HCT116 (cell line): Measurements from ENCODE around the gene GAB2. TPM values are rescaled to one million over a fixed set of nuclear protein-coding genes. Genes with fewer than 3 reads are reported as not detected.

Experiments used
- ATAC-seq: fragments of 200-7000 bp; cut with Tn5 transposase; 2 replicates; pipeline ENCODE4 v1.9.1; 2020; ENCODE audit warnings: mild to moderate bottlenecking, moderate library complexity
- BruUV-seq: library from RNA; stranded (reverse); fragments of 400-500 nt; replicated peaks from 2 replicates; lab custom pipeline; 2021; lab: Mats Ljungman, UMichigan
- CTCF ChIA-PET: fragments of 300-600 bp; sonication (Branson Sonifier 250); formaldehyde crosslinking; loops from one replicate; lab custom pipeline; 2021; ENCODE audit warnings: antibody characterized with exemption; lab: Charles Lee
- POLR2A ChIA-PET: fragments of 300-600, 350-600 bp; sonication (Branson Sonifier 250); formaldehyde crosslinking; loops from one replicate; lab custom pipeline; 2021; ENCODE audit warnings: antibody characterized with exemption; lab: Charles Lee
- RAD21 ChIA-PET, 2 experiments: fragments of 300-600 bp; sonication (Branson Sonifier 250); formaldehyde crosslinking; loops; one replicate each; lab custom pipeline; 2023; ENCODE audit warnings: low total read pairs in 2 of 2; ENCODE audit not compliant: uncharacterized antibody in 2 of 2, unreplicated experiment in 2 of 2, low non-redundant PET in 1 of 2; lab: Charles Lee
- DNase-seq: peaks from one replicate; pipeline ENCODE4 v3.0.0-alpha.2; 2010; ENCODE audit warnings: low read depth, low spot score
- H2AFZ ChIP-seq: fragments of 200-600 bp; shearing (Covaris generic), sonication (generic); 2 replicates; pipeline ENCODE4 v1.6.1; 2017; ENCODE audit warnings: low read depth, mixed run types, mixed read lengths, antibody characterized with exemption, low read length; ENCODE audit not compliant: poor library complexity, severe bottlenecking
- H3K27ac ChIP-seq: 2 replicates; pipeline ENCODE4 v1.5.1; 2012; ENCODE audit warnings: low read depth, low read length
- H3K27me3 ChIP-seq: fragments of 200-600 bp; sonication (generic); 2 replicates; pipeline ENCODE4 v1.6.1; 2016; ENCODE audit warnings: mixed run types, low read length, mixed read lengths; ENCODE audit not compliant: insufficient read depth
- H3K36me3 ChIP-seq, 2 experiments: fragments of 200-500 bp in 1 of 2; fragments of 200-600 bp in 1 of 2; sonication (Bioruptor generic) in 1 of 2; sonication (generic) in 1 of 2; 2 replicates each; pipeline versions ENCODE4 v1.5.1 to v1.6.1; 2014 to 2016; ENCODE audit warnings: low read length in 2 of 2, inconsistent platforms in 1 of 2, mixed read lengths in 1 of 2, mixed run types in 1 of 2; ENCODE audit not compliant: insufficient read depth in 2 of 2, control insufficient read depth in 1 of 2
- H3K4me1 ChIP-seq, 2 experiments: fragments of 200-600 bp in 1 of 2; sonication (generic) in 1 of 2; 2 replicates each; pipeline versions ENCODE4 v1.5.1 to v1.6.1; 2012 to 2017; ENCODE audit warnings: low read length in 2 of 2, inconsistent platforms in 1 of 2, mild to moderate bottlenecking in 1 of 2, mixed read lengths in 1 of 2, mixed run types in 1 of 2, moderate library complexity in 1 of 2; ENCODE audit not compliant: insufficient read depth in 2 of 2, control insufficient read depth in 1 of 2
- H3K4me2 ChIP-seq: fragments of 200-600 bp; sonication (generic); 2 replicates; pipeline ENCODE4 v1.6.1; 2017; ENCODE audit warnings: mixed run types, low read length, mixed read lengths
- H3K4me3 ChIP-seq, 2 experiments: fragments of 200-600 bp in 1 of 2; sonication (generic) in 1 of 2; replicated peaks in 1 of 2; 2 replicates each; pipeline ENCODE4 v1.5.1; 2011 to 2016; ENCODE audit warnings: low read length in 2 of 2, control low read depth in 1 of 2, low read depth in 1 of 2, mild to moderate bottlenecking in 1 of 2, mixed read lengths in 1 of 2, mixed run types in 1 of 2
- H3K79me2 ChIP-seq: fragments of 200-600 bp; sonication (generic); 2 replicates; pipeline ENCODE4 v1.6.1; 2017; ENCODE audit warnings: mild to moderate bottlenecking, mixed run types, low read length, moderate library complexity, mixed read lengths; ENCODE audit not compliant: insufficient read depth
- H3K9ac ChIP-seq: fragments of 200-600 bp; sonication (generic); 2 replicates; pipeline ENCODE4 v1.6.1; 2016; ENCODE audit warnings: low read length, mixed read lengths
- H3K9me2 ChIP-seq: fragments of 200-600 bp; sonication (generic), shearing (Covaris generic); 2 replicates; pipeline ENCODE4 v1.6.1; 2017; ENCODE audit warnings: mixed run types, mild to moderate bottlenecking, moderate library complexity; ENCODE audit not compliant: insufficient read depth
- H3K9me3 ChIP-seq, 2 experiments: fragments of 200-500 bp in 1 of 2; fragments of 200-600 bp in 1 of 2; sonication (Bioruptor generic) in 1 of 2; sonication (generic) in 1 of 2; 2 replicates each; pipeline ENCODE4 v1.6.1; 2014 to 2017; ENCODE audit warnings: low read length in 2 of 2, mixed read lengths in 2 of 2, inconsistent platforms in 1 of 2, low read depth in 1 of 2, mild to moderate bottlenecking in 1 of 2, mixed run types in 1 of 2, moderate library complexity in 1 of 2; ENCODE audit not compliant: control insufficient read depth in 1 of 2, insufficient read depth in 1 of 2
- H4K20me1 ChIP-seq: fragments of 200-600 bp; sonication (generic), shearing (Covaris generic); 2 replicates; pipeline ENCODE4 v1.6.1; 2017; ENCODE audit warnings: mixed run types, mild to moderate bottlenecking, moderate library complexity; ENCODE audit not compliant: insufficient read depth
- CEBPB ChIP-seq: IDR thresholded peaks from 2 replicates; pipeline ENCODE4 v1.6.1; 2012; ENCODE audit warnings: low read depth
- EGR1 ChIP-seq: IDR thresholded peaks from 2 replicates; pipeline ENCODE4 v1.6.1; 2012; ENCODE audit warnings: low read depth
- ELF1 ChIP-seq: IDR thresholded peaks from 2 replicates; pipeline ENCODE4 v1.6.1; 2012; ENCODE audit warnings: low read depth, borderline replicate concordance
- EZH2 ChIP-seq: fragments of 200-600 bp; sonication (generic); IDR thresholded peaks from 2 replicates; pipeline ENCODE4 v1.6.1; 2017; ENCODE audit warnings: antibody characterized with exemption, mixed run types
- EZH2phosphoT487 ChIP-seq: fragments of 200-600 bp; IDR thresholded peaks from 2 replicates; pipeline ENCODE4 v1.6.1; 2018; ENCODE audit warnings: antibody characterized with exemption, borderline replicate concordance
- JUND ChIP-seq: IDR thresholded peaks from 2 replicates; pipeline ENCODE4 v1.6.1; 2012
- POLR2AphosphoS5 ChIP-seq: IDR thresholded peaks from 2 replicates; pipeline ENCODE4 v1.6.1; 2011; ENCODE audit warnings: mild to moderate bottlenecking, low read depth, low read length, moderate library complexity
- RAD21 ChIP-seq: IDR thresholded peaks from 2 replicates; pipeline ENCODE4 v1.6.1; 2012; ENCODE audit warnings: low read depth, mild to moderate bottlenecking
- YY1 ChIP-seq: IDR thresholded peaks from 2 replicates; pipeline ENCODE4 v1.6.1; 2011; ENCODE audit warnings: low read length, low read depth, moderate library complexity, mild to moderate bottlenecking; ENCODE audit not compliant: insufficient replicate concordance; ENCODE audit errors: extremely low read depth
- ZFX ChIP-seq: fragments of 450-650 bp; IDR thresholded peaks from 2 replicates; pipeline ENCODE4 v1.6.1; 2017
- ZNF274 ChIP-seq: fragments of 200-500 bp; sonication (Bioruptor generic); IDR thresholded peaks from 2 replicates; pipeline ENCODE4 v1.6.1; 2014; ENCODE audit warnings: mild to moderate bottlenecking, low read depth, low read length, inconsistent platforms
- intact Hi-C: fragments of 100-400 bp; cut with micrococcal nuclease; formaldehyde crosslinking; loops from 2 replicates; pipeline ENCODE4 v1.10.0; 2022
- total RNA-seq: library from RNA; stranded (reverse); gene quantifications from one replicate; pipeline ENCODE4 v1.2.1, GENCODE V29; 2021; ENCODE audit not compliant: unreplicated experiment
- TF ChIP-seq, protein P1 (sequence below), 3 experiments: fragments of 200-600 bp in 1 of 3; sonication (generic) in 1 of 3; IDR thresholded peaks in 2 of 3; conservative IDR thresholded peaks in 1 of 3; 2 replicates each; pipeline ENCODE4 v1.5.1; 2012 to 2017; ENCODE audit warnings: low read depth in 2 of 3, low read length in 2 of 3, antibody characterized with exemption in 1 of 3, borderline replicate concordance in 1 of 3, control low read depth in 1 of 3, mild to moderate bottlenecking in 1 of 3, mixed read lengths in 1 of 3, mixed run types in 1 of 3, moderate library complexity in 1 of 3; ENCODE audit not compliant: insufficient read depth in 1 of 3
- TF ChIP-seq, protein P2 (sequence below): IDR thresholded peaks from 2 replicates; pipeline ENCODE4 v1.6.1; 2011; ENCODE audit warnings: mild to moderate bottlenecking, low read length, moderate library complexity; ENCODE audit not compliant: insufficient replicate concordance; ENCODE audit errors: extremely low read depth
- TF ChIP-seq, protein P3 (sequence below): IDR thresholded peaks from 2 replicates; pipeline ENCODE4 v1.6.1; 2012

The GAB2 gene
- total RNA-seq, 1 experiment from 2014 or later, result 1.9 TPM

GRCh38 chr11:78228467-78228866 lies 189.2 kb downstream of the GAB2 start:
- no peaks in the 10 kb centered on the region for H3K9me2 ChIP-seq
- no peaks in the 10 kb centered on the region for H3K27me3 ChIP-seq
- H3K9me3 ChIP-seq, result no peaks in the 10 kb centered on the region
- H3K36me3 ChIP-seq, result no peaks in the 10 kb centered on the region
- H3K27ac ChIP-seq, result no peak overlapping the region
- intact Hi-C loops, result loop anchor here (1.0 kb wide), 2 partner anchors 204 to 336 kb away; no protein-coding TSS in a partner anchor
- BruUV-seq, result no TSS peak
- H3K9ac ChIP-seq, result no peak overlapping the region
- peak; percentile 88 for ATAC-seq
- H3K4me2 ChIP-seq, result no peak overlapping the region
- ChIA-PET CTCF (interaction anchor here (0.6 to 1.9 kb wide), 11 partner anchors 10 to 487 kb away, joined by 3 to 51 read pairs (median 4); partner anchors contain the start of genes KCTD21 and USP35), RAD21 (interaction anchor here (1.1 to 1.4 kb wide), 2 partner anchors 336 kb away, joined by 5 to 9 read pairs; no protein-coding TSS in a partner anchor), POLR2A (interaction anchor here (0.5 kb wide), 1 partner anchor 207 kb away, joined by 3 read pairs; no protein-coding TSS in a partner anchor)
- DNase-seq, result peak; percentile 32
- no peak for TF ChIP-seq EZH2
- TF ChIP-seq, protein P1, sequence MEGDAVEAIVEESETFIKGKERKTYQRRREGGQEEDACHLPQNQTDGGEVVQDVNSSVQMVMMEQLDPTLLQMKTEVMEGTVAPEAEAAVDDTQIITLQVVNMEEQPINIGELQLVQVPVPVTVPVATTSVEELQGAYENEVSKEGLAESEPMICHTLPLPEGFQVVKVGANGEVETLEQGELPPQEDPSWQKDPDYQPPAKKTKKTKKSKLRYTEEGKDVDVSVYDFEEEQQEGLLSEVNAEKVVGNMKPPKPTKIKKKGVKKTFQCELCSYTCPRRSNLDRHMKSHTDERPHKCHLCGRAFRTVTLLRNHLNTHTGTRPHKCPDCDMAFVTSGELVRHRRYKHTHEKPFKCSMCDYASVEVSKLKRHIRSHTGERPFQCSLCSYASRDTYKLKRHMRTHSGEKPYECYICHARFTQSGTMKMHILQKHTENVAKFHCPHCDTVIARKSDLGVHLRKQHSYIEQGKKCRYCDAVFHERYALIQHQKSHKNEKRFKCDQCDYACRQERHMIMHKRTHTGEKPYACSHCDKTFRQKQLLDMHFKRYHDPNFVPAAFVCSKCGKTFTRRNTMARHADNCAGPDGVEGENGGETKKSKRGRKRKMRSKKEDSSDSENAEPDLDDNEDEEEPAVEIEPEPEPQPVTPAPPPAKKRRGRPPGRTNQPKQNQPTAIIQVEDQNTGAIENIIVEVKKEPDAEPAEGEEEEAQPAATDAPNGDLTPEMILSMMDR (IDR thresholded peaks at IDR 0.05 in 2 of 3, conservative IDR thresholded peaks at IDR 0.05 in 1 of 3; ENCODE audit: borderline replicate concordance in 1 of 3, insufficient read depth in 1 of 3, low read depth in 2 of 3, low read length in 2 of 3), result peak; percentile 45 to 77 (median 47); a peak in 5 of 6 replicates
- no peak for TF ChIP-seq ZNF274
- TF ChIP-seq RAD21, result peak; percentile 79
- no peaks in the 10 kb centered on the region for H3K4me1 ChIP-seq
- no peaks in the 10 kb centered on the region for H3K79me2 ChIP-seq
- H4K20me1 ChIP-seq, result no peaks in the 10 kb centered on the region
- H3K4me3 ChIP-seq, result no peak overlapping the region
- no peak overlapping the region for H2AFZ ChIP-seq

GRCh38 chr11:78227921-78228320 lies 189.7 kb downstream of the GAB2 start:
- Histone ChIP-seq H3K27ac (no peak overlapping the region), H3K4me1 (no peaks in the 10 kb centered on the region), H3K9me3 (no peaks in the 10 kb centered on the region), H3K27me3 (no peaks in the 10 kb centered on the region), H3K9me2 (no peaks in the 10 kb centered on the region), H2AFZ (no peak overlapping the region), H3K79me2 (no peaks in the 10 kb centered on the region), H3K36me3 (no peaks in the 10 kb centered on the region), H3K4me2 (no peak overlapping the region), H3K9ac (no peak overlapping the region), H4K20me1 (no peaks in the 10 kb centered on the region), H3K4me3 (no peak overlapping the region)
- BruUV-seq, result no TSS peak
- ChIA-PET RAD21 (interaction anchor here (1.1 to 1.4 kb wide), 2 partner anchors 337 kb away, joined by 5 to 9 read pairs; no protein-coding TSS in a partner anchor), POLR2A (interaction anchor here (0.5 kb wide), 1 partner anchor 208 kb away, joined by 3 read pairs; no protein-coding TSS in a partner anchor), CTCF (interaction anchor here (0.6 to 1.9 kb wide), 11 partner anchors 9 to 487 kb away, joined by 3 to 51 read pairs (median 4); partner anchors contain the start of genes KCTD21 and USP35)
- DNase-seq (no peak), ATAC-seq (no peak)
- intact Hi-C loops, result loop anchor here (1.0 kb wide), 2 partner anchors 204 to 336 kb away; no protein-coding TSS in a partner anchor
- TF ChIP-seq JUND, result no peak
- TF ChIP-seq, protein P2, sequence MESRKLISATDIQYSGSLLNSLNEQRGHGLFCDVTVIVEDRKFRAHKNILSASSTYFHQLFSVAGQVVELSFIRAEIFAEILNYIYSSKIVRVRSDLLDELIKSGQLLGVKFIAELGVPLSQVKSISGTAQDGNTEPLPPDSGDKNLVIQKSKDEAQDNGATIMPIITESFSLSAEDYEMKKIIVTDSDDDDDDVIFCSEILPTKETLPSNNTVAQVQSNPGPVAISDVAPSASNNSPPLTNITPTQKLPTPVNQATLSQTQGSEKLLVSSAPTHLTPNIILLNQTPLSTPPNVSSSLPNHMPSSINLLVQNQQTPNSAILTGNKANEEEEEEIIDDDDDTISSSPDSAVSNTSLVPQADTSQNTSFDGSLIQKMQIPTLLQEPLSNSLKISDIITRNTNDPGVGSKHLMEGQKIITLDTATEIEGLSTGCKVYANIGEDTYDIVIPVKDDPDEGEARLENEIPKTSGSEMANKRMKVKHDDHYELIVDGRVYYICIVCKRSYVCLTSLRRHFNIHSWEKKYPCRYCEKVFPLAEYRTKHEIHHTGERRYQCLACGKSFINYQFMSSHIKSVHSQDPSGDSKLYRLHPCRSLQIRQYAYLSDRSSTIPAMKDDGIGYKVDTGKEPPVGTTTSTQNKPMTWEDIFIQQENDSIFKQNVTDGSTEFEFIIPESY, result no peak
- no peak for TF ChIP-seq CEBPB
- TF ChIP-seq ZFX, result no peak
- no peak for TF ChIP-seq EGR1
- TF ChIP-seq RAD21, result no peak
- no peak for TF ChIP-seq ELF1
- TF ChIP-seq EZH2phosphoT487, result no peak
- TF ChIP-seq, protein P3, sequence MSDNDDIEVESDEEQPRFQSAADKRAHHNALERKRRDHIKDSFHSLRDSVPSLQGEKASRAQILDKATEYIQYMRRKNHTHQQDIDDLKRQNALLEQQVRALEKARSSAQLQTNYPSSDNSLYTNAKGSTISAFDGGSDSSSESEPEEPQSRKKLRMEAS, result no peak
- no peak for TF ChIP-seq YY1
- TF ChIP-seq POLR2AphosphoS5, result no peak
